ENCODE measurements around the gene IQGAP2.

DNA sequence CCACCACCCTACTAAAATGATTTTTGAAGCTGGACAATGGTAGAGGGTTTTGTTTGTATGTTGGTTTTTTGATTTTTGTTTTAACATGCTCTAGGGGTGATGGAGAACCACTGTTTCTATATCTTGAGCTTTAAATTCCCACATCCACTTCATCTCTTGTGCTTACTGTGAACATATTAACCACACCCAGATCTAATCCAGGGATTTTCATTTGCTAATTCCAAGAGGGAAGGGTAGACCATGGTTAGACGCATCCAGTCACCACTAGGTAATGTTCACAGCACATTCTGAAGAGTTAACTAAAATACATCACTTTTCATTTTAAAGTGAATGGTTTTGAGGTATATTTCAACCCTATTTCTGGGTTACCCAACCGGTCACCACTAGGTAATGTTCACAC is 36.5 kb upstream of the IQGAP2 start:
- TF ChIP-seq, protein P1, sequence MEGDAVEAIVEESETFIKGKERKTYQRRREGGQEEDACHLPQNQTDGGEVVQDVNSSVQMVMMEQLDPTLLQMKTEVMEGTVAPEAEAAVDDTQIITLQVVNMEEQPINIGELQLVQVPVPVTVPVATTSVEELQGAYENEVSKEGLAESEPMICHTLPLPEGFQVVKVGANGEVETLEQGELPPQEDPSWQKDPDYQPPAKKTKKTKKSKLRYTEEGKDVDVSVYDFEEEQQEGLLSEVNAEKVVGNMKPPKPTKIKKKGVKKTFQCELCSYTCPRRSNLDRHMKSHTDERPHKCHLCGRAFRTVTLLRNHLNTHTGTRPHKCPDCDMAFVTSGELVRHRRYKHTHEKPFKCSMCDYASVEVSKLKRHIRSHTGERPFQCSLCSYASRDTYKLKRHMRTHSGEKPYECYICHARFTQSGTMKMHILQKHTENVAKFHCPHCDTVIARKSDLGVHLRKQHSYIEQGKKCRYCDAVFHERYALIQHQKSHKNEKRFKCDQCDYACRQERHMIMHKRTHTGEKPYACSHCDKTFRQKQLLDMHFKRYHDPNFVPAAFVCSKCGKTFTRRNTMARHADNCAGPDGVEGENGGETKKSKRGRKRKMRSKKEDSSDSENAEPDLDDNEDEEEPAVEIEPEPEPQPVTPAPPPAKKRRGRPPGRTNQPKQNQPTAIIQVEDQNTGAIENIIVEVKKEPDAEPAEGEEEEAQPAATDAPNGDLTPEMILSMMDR (conservative IDR thresholded peaks at IDR 0.05; ENCODE audit: low read depth, low read length): no peak
- TF ChIP-seq EZH2phosphoT487 (IDR thresholded peaks at IDR 0.05; ENCODE audit: borderline replicate concordance, low read length) (no peak), EZH2 (IDR thresholded peaks at IDR 0.05; ENCODE audit: low read length, unreplicated experiment) (no peak)

Data from PC-3 (cell line).